HCT116 (cell line): Measurements from ENCODE around the gene IL11RA. TPM values are rescaled to one million over a fixed set of nuclear protein-coding genes. Genes with fewer than 3 reads are reported as not detected.

Source experiments
- ATAC-seq: fragments of 200-7000 bp; cut with Tn5 transposase; 2 replicates; pipeline ENCODE4 v1.9.1; 2020; ENCODE audit warnings: mild to moderate bottlenecking, moderate library complexity
- BruUV-seq: library from RNA; stranded (reverse); fragments of 400-500 nt; replicated peaks from 2 replicates; lab custom pipeline; 2021; lab: Mats Ljungman, UMichigan
- CTCF ChIA-PET: fragments of 300-600 bp; sonication (Branson Sonifier 250); formaldehyde crosslinking; loops from one replicate; lab custom pipeline; 2021; ENCODE audit warnings: antibody characterized with exemption; lab: Charles Lee
- POLR2A ChIA-PET: fragments of 300-600, 350-600 bp; sonication (Branson Sonifier 250); formaldehyde crosslinking; loops from one replicate; lab custom pipeline; 2021; ENCODE audit warnings: antibody characterized with exemption; lab: Charles Lee
- RAD21 ChIA-PET, 2 experiments: fragments of 300-600 bp; sonication (Branson Sonifier 250); formaldehyde crosslinking; loops; one replicate each; lab custom pipeline; 2023; ENCODE audit warnings: low total read pairs in 2 of 2; ENCODE audit not compliant: uncharacterized antibody in 2 of 2, unreplicated experiment in 2 of 2, low non-redundant PET in 1 of 2; lab: Charles Lee
- DNase-seq: peaks from one replicate; pipeline ENCODE4 v3.0.0-alpha.2; 2010; ENCODE audit warnings: low read depth, low spot score
- H2AFZ ChIP-seq: fragments of 200-600 bp; shearing (Covaris generic), sonication (generic); 2 replicates; pipeline ENCODE4 v1.6.1; 2017; ENCODE audit warnings: low read depth, mixed run types, mixed read lengths, antibody characterized with exemption, low read length; ENCODE audit not compliant: poor library complexity, severe bottlenecking
- H3K27ac ChIP-seq: 2 replicates; pipeline ENCODE4 v1.5.1; 2012; ENCODE audit warnings: low read depth, low read length
- H3K27me3 ChIP-seq: fragments of 200-600 bp; sonication (generic); 2 replicates; pipeline ENCODE4 v1.6.1; 2016; ENCODE audit warnings: mixed run types, low read length, mixed read lengths; ENCODE audit not compliant: insufficient read depth
- H3K36me3 ChIP-seq, 2 experiments: fragments of 200-500 bp in 1 of 2; fragments of 200-600 bp in 1 of 2; sonication (Bioruptor generic) in 1 of 2; sonication (generic) in 1 of 2; 2 replicates each; pipeline versions ENCODE4 v1.5.1 to v1.6.1; 2014 to 2016; ENCODE audit warnings: low read length in 2 of 2, inconsistent platforms in 1 of 2, mixed read lengths in 1 of 2, mixed run types in 1 of 2; ENCODE audit not compliant: insufficient read depth in 2 of 2, control insufficient read depth in 1 of 2
- H3K4me1 ChIP-seq, 2 experiments: fragments of 200-600 bp in 1 of 2; sonication (generic) in 1 of 2; 2 replicates each; pipeline versions ENCODE4 v1.5.1 to v1.6.1; 2012 to 2017; ENCODE audit warnings: low read length in 2 of 2, inconsistent platforms in 1 of 2, mild to moderate bottlenecking in 1 of 2, mixed read lengths in 1 of 2, mixed run types in 1 of 2, moderate library complexity in 1 of 2; ENCODE audit not compliant: insufficient read depth in 2 of 2, control insufficient read depth in 1 of 2
- H3K4me2 ChIP-seq: fragments of 200-600 bp; sonication (generic); 2 replicates; pipeline ENCODE4 v1.6.1; 2017; ENCODE audit warnings: mixed run types, low read length, mixed read lengths
- H3K4me3 ChIP-seq, 2 experiments: fragments of 200-600 bp in 1 of 2; sonication (generic) in 1 of 2; replicated peaks in 1 of 2; 2 replicates each; pipeline ENCODE4 v1.5.1; 2011 to 2016; ENCODE audit warnings: low read length in 2 of 2, control low read depth in 1 of 2, low read depth in 1 of 2, mild to moderate bottlenecking in 1 of 2, mixed read lengths in 1 of 2, mixed run types in 1 of 2
- H3K79me2 ChIP-seq: fragments of 200-600 bp; sonication (generic); 2 replicates; pipeline ENCODE4 v1.6.1; 2017; ENCODE audit warnings: mild to moderate bottlenecking, mixed run types, low read length, moderate library complexity, mixed read lengths; ENCODE audit not compliant: insufficient read depth
- H3K9ac ChIP-seq: fragments of 200-600 bp; sonication (generic); 2 replicates; pipeline ENCODE4 v1.6.1; 2016; ENCODE audit warnings: low read length, mixed read lengths
- H3K9me2 ChIP-seq: fragments of 200-600 bp; sonication (generic), shearing (Covaris generic); 2 replicates; pipeline ENCODE4 v1.6.1; 2017; ENCODE audit warnings: mixed run types, mild to moderate bottlenecking, moderate library complexity; ENCODE audit not compliant: insufficient read depth
- H3K9me3 ChIP-seq, 2 experiments: fragments of 200-500 bp in 1 of 2; fragments of 200-600 bp in 1 of 2; sonication (Bioruptor generic) in 1 of 2; sonication (generic) in 1 of 2; 2 replicates each; pipeline ENCODE4 v1.6.1; 2014 to 2017; ENCODE audit warnings: low read length in 2 of 2, mixed read lengths in 2 of 2, inconsistent platforms in 1 of 2, low read depth in 1 of 2, mild to moderate bottlenecking in 1 of 2, mixed run types in 1 of 2, moderate library complexity in 1 of 2; ENCODE audit not compliant: control insufficient read depth in 1 of 2, insufficient read depth in 1 of 2
- H4K20me1 ChIP-seq: fragments of 200-600 bp; sonication (generic), shearing (Covaris generic); 2 replicates; pipeline ENCODE4 v1.6.1; 2017; ENCODE audit warnings: mixed run types, mild to moderate bottlenecking, moderate library complexity; ENCODE audit not compliant: insufficient read depth
- CEBPB ChIP-seq: IDR thresholded peaks from 2 replicates; pipeline ENCODE4 v1.6.1; 2012; ENCODE audit warnings: low read depth
- ELF1 ChIP-seq: IDR thresholded peaks from 2 replicates; pipeline ENCODE4 v1.6.1; 2012; ENCODE audit warnings: low read depth, borderline replicate concordance
- EZH2 ChIP-seq: fragments of 200-600 bp; sonication (generic); IDR thresholded peaks from 2 replicates; pipeline ENCODE4 v1.6.1; 2017; ENCODE audit warnings: antibody characterized with exemption, mixed run types
- EZH2phosphoT487 ChIP-seq: fragments of 200-600 bp; IDR thresholded peaks from 2 replicates; pipeline ENCODE4 v1.6.1; 2018; ENCODE audit warnings: antibody characterized with exemption, borderline replicate concordance
- FOSL1 ChIP-seq: IDR thresholded peaks from 2 replicates; pipeline ENCODE4 v1.6.1; 2012; ENCODE audit warnings: low read depth
- POLR2AphosphoS5 ChIP-seq: IDR thresholded peaks from 2 replicates; pipeline ENCODE4 v1.6.1; 2011; ENCODE audit warnings: mild to moderate bottlenecking, low read depth, low read length, moderate library complexity
- RAD21 ChIP-seq: IDR thresholded peaks from 2 replicates; pipeline ENCODE4 v1.6.1; 2012; ENCODE audit warnings: low read depth, mild to moderate bottlenecking
- REST ChIP-seq: IDR thresholded peaks from 2 replicates; pipeline ENCODE4 v1.6.1; 2012; ENCODE audit warnings: low read depth
- SIN3A ChIP-seq: IDR thresholded peaks from 2 replicates; pipeline ENCODE4 v1.6.1; 2012; ENCODE audit warnings: low read depth
- SP1 ChIP-seq: IDR thresholded peaks from 2 replicates; pipeline ENCODE4 v1.6.1; 2012; ENCODE audit warnings: low read depth
- SRF ChIP-seq: IDR thresholded peaks from 2 replicates; pipeline ENCODE4 v1.6.1; 2012; ENCODE audit warnings: low read depth
- TCF7L2 ChIP-seq: IDR thresholded peaks from 2 replicates; pipeline ENCODE4 v1.7.0; 2011; ENCODE audit warnings: borderline replicate concordance, inconsistent platforms; ENCODE audit not compliant: insufficient read depth, insufficient read length; ENCODE audit errors: extremely low read depth
- YY1 ChIP-seq: IDR thresholded peaks from 2 replicates; pipeline ENCODE4 v1.6.1; 2011; ENCODE audit warnings: low read length, low read depth, moderate library complexity, mild to moderate bottlenecking; ENCODE audit not compliant: insufficient replicate concordance; ENCODE audit errors: extremely low read depth
- intact Hi-C: fragments of 100-400 bp; cut with micrococcal nuclease; formaldehyde crosslinking; loops from 2 replicates; pipeline ENCODE4 v1.10.0; 2022
- total RNA-seq: library from RNA; stranded (reverse); gene quantifications from one replicate; pipeline ENCODE4 v1.2.1, GENCODE V29; 2021; ENCODE audit not compliant: unreplicated experiment
- TF ChIP-seq, protein P1 (sequence below): IDR thresholded peaks from 2 replicates; pipeline ENCODE4 v1.6.1; 2012
- TF ChIP-seq, protein P2 (sequence below): IDR thresholded peaks from 2 replicates; pipeline ENCODE4 v1.6.1; 2011; ENCODE audit warnings: mild to moderate bottlenecking, low read length, moderate library complexity; ENCODE audit not compliant: insufficient replicate concordance; ENCODE audit errors: extremely low read depth
- TF ChIP-seq, protein P3 (sequence below), 3 experiments: fragments of 200-600 bp in 1 of 3; sonication (generic) in 1 of 3; IDR thresholded peaks in 2 of 3; conservative IDR thresholded peaks in 1 of 3; 2 replicates each; pipeline ENCODE4 v1.5.1; 2012 to 2017; ENCODE audit warnings: low read depth in 2 of 3, low read length in 2 of 3, antibody characterized with exemption in 1 of 3, borderline replicate concordance in 1 of 3, control low read depth in 1 of 3, mild to moderate bottlenecking in 1 of 3, mixed read lengths in 1 of 3, mixed run types in 1 of 3, moderate library complexity in 1 of 3; ENCODE audit not compliant: insufficient read depth in 1 of 3
- TF ChIP-seq, protein P4 (sequence below): IDR thresholded peaks from 2 replicates; pipeline ENCODE4 v1.6.1; 2012

Gene IL11RA
- total RNA-seq, 1 experiment from 2014 or later: 10.6 TPM

GRCh38 chr9:34664281-34665066 is 12.5 kb downstream of the IL11RA start:
- Histone ChIP-seq H3K9me3 (no peaks in the 10 kb centered on the region), H3K4me3 (peak overlapping the region; percentile 48 to 91), H3K79me2 (peaks cover 12% of the 10 kb centered on the region; the same call in 1 of the 2 replicates), H3K36me3 (no peaks in the 10 kb centered on the region), H3K27me3 (no peaks in the 10 kb centered on the region), H3K9me2 (no peaks in the 10 kb centered on the region), H3K4me1 (peaks cover 10 to 33% of the 10 kb centered on the region in 2 experiments), H3K9ac (peak overlapping the region; percentile 63), H3K4me2 (peak overlapping the region; percentile 98), H3K27ac (peak overlapping the region; percentile 36)
- peak; percentile 75 for DNase-seq
- no TSS peak for BruUV-seq
- CTCF ChIA-PET: interaction anchor here (1.0 to 2.3 kb wide), 8 partner anchors 8 to 430 kb away, joined by 3 to 12 read pairs (median 4); partner anchors contain the start of gene GALT
- intact Hi-C loops: loop anchor here (2.0 kb wide), 1 partner anchor 52 kb away; the partner anchor contains the start of gene RPP25L
- TF ChIP-seq RAD21 (no peak; the same call in 1 of the 2 replicates), POLR2AphosphoS5 (no peak), CEBPB (no peak), SP1 (0 out of 2 replicates have a peak, but pooled peaks have one; percentile 18), EZH2 (no peak), REST (no peak), SRF (no peak), EZH2phosphoT487 (no peak), FOSL1 (no peak), SIN3A (no peak), TCF7L2 (no peak), ELF1 (no peak), YY1 (peak; percentile 49)
- TF ChIP-seq, protein P1, sequence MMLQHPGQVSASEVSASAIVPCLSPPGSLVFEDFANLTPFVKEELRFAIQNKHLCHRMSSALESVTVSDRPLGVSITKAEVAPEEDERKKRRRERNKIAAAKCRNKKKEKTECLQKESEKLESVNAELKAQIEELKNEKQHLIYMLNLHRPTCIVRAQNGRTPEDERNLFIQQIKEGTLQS: no peak
- TF ChIP-seq, protein P2, sequence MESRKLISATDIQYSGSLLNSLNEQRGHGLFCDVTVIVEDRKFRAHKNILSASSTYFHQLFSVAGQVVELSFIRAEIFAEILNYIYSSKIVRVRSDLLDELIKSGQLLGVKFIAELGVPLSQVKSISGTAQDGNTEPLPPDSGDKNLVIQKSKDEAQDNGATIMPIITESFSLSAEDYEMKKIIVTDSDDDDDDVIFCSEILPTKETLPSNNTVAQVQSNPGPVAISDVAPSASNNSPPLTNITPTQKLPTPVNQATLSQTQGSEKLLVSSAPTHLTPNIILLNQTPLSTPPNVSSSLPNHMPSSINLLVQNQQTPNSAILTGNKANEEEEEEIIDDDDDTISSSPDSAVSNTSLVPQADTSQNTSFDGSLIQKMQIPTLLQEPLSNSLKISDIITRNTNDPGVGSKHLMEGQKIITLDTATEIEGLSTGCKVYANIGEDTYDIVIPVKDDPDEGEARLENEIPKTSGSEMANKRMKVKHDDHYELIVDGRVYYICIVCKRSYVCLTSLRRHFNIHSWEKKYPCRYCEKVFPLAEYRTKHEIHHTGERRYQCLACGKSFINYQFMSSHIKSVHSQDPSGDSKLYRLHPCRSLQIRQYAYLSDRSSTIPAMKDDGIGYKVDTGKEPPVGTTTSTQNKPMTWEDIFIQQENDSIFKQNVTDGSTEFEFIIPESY: no peak
- TF ChIP-seq, protein P3, sequence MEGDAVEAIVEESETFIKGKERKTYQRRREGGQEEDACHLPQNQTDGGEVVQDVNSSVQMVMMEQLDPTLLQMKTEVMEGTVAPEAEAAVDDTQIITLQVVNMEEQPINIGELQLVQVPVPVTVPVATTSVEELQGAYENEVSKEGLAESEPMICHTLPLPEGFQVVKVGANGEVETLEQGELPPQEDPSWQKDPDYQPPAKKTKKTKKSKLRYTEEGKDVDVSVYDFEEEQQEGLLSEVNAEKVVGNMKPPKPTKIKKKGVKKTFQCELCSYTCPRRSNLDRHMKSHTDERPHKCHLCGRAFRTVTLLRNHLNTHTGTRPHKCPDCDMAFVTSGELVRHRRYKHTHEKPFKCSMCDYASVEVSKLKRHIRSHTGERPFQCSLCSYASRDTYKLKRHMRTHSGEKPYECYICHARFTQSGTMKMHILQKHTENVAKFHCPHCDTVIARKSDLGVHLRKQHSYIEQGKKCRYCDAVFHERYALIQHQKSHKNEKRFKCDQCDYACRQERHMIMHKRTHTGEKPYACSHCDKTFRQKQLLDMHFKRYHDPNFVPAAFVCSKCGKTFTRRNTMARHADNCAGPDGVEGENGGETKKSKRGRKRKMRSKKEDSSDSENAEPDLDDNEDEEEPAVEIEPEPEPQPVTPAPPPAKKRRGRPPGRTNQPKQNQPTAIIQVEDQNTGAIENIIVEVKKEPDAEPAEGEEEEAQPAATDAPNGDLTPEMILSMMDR (IDR thresholded peaks at IDR 0.05 in 2 of 3, conservative IDR thresholded peaks at IDR 0.05 in 1 of 3; ENCODE audit: borderline replicate concordance in 1 of 3, insufficient read depth in 1 of 3, low read depth in 2 of 3, low read length in 2 of 3): peak; percentile 95 to 98 (median 97)
- TF ChIP-seq, protein P4, sequence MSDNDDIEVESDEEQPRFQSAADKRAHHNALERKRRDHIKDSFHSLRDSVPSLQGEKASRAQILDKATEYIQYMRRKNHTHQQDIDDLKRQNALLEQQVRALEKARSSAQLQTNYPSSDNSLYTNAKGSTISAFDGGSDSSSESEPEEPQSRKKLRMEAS: no peak
- TF ChIP-seq, all 23 proteins: peak for 3
- peak; percentile 71 for ATAC-seq
- no peaks in the 10 kb centered on the region for H4K20me1 ChIP-seq
- POLR2A ChIA-PET: interaction anchor here (1.0 to 1.7 kb wide), 5 partner anchors 13 to 451 kb away, joined by 3 to 14 read pairs (median 5); partner anchors contain the start of genes ATOSB, GALT, IL11RA and SIGMAR1
- RAD21 ChIA-PET: no interaction called here
- no peak overlapping the region for H2AFZ ChIP-seq
